ENCODE results near the gene CAMK1D.

- no peak for TF ChIP-seq CTCF (conservative IDR thresholded peaks at IDR 0.05)
- no peak for TF ChIP-seq EZH2 (IDR thresholded peaks at IDR 0.05; ENCODE audit: low read depth)
Observed at GRCh38 chr10:12481924-12482323, 132.6 kb downstream of the CAMK1D start.

Data from PC-9 (cell line).